NAMALWA (cell line): Measurements from ENCODE around the gene CST9.
"Not testable (repeated sequence)": the region's sequence is repeated elsewhere in the genome, so short reads cannot be mapped to it uniquely, and the experiment has no call there.

Experiments
- DNase-seq: peaks from one replicate; pipeline ENCODE4 v3.0.0-alpha.2; 2015; ENCODE audit warnings: low spot score

The CST9 gene

DNA sequence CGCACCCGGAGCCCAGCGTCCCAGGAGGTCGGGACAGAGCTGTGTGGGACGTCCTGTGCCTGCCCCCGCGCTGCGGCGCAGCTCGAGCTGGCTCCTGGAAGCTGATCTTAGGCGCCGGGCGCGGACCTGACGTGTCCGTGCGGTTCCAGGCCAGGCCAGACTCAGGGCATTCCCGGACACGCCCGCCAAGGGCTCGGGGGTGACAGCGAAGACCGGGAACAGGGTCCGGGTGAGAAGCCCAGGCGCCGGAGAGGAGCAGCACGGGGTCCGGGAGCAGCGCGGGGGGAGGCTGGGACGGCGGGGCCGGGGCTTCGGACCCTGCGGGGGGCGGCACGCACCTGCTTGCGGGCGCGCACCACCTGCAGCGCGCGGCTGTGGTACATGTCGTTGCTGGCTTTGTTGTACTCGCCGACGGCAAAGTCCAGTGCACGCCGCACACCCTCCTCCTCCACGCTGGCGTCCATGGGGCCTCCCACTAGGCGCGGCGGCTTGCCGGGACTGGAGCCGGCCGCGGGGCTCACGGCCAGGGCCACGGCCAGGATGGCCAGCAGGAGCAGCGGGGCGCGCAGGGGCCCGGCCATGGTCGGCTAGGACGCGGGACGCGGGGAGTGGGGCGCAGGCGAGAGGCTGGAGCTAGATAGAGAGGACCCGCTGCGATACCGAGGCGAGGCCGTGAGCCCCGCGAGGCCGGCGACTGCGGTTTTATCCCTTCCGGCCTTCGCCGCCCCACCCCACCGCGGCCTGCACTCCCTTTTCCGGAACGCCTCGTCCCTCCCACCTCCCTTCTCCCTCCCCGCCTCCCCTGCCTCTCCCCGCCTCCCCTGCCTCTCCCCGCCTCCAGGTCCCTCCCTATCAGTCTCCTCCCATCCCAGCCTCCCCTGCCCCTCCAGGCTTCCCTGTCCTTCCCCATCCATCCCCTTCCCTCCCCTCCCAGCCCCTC lies 31.8 kb upstream of the CST9 start, which contains the start of gene CST3:
Gene CST3, minus strand, starts transcription at position 674 of the 940 bp plus-strand sequence. Its CDS starts 93 bp downstream, at position 581.
- DNase-seq, result no peak

DNA sequence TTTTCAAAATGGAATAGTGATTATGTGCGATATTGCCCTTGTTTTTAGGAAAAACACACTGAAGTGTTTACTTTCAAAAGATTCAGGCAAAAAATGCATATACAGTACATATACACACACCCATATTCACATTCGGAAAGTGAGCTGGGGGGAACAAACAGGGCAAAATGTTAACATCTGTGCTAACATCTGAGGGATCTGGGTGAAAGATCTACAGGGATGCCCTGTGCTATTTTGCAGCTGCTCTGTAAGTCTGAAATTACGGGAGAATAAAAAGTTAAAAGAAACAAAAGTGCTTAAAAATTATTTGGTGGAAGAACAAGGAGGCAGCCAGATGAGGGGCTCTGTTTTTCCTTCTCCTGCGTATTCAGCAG lies 31.2 kb upstream of the CST9 start:
- DNase-seq, result no peak

DNA sequence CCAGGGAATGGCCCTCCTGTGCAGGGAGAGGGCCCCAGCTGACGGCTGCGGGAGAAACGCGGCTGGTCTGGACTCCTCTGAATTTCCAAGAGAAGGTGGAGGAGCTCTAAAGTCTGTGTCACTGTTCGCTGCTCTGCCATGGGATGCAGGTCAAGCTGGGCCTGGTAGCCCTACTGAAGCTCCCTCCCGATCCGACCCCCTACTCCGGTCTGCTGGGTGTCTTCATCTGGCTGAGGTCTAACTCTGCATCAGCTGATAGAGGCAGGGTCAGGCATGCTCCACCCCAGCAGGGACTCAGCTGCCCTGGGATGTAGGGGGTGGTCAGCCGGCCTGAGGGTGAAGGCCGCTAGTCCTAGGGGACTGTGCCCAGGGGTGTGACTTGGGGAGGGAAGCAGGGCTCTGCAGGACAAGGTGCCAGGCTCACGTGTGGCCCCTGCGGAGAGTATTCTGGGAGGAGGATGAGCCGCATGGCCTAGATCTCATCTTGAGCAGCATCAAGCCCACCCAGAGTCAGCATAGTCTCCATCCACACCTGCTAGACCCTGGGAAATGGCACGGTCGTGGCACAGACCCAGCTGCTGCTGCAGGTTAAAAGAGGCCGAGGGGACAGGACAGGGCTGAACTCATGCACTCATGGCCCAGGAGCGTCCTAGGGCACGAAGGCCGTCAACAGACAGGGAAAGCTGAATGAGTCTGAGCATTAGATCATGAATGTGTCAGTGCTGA lies 30.6 kb upstream of the CST9 start:
- no peak for DNase-seq

DNA sequence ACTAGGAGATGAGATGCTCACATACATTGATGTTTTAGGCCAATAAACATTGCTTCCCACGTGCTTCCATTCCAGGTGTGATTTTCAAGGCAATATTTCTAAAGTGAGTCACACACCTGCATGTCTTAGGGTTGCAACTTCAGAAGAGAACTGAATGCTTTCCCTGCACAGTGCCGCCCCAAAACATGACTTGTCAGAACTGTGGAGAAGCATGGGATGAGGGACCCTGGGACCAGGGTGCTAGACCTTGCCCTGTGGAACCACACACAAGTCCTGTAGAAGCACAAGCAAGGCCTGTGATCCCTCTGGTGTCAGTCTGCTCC lies 30.0 kb upstream of the CST9 start:
- not testable (repeated sequence) for DNase-seq

DNA sequence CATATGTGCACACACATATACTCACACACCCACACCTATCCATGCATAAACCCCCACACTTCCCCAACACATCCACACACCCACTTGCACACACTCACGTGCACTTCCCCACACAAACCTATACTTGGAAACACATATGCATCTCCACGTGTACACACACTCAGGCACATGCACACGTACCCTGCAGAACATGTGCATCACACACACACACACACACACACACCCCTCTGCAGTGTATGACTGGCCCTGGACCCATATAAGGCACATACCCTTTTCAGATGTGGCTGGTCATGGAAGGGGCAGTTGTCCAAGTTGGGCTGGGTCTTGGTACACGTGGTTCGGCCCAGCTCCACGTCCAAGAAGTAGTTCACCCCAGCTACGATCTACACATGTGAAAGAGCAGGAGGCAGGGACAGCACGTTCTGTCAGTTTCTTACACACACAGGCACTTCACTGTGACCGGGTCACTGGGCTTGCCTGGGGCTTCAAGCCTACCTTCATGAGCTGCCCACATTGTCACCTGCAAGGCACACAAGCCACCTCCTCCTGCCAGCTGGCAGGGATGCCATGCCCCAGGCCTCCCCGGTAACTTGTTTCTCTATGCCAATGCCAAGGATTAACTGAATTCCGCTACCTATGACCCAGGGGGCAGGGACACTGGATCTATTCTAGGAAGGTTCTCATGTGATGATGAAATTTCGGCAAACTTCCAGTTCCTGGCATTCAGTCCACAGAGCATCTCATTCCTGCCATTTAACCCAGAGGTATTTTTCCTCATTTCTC lies 29.5 kb upstream of the CST9 start:
- no peak for DNase-seq

DNA sequence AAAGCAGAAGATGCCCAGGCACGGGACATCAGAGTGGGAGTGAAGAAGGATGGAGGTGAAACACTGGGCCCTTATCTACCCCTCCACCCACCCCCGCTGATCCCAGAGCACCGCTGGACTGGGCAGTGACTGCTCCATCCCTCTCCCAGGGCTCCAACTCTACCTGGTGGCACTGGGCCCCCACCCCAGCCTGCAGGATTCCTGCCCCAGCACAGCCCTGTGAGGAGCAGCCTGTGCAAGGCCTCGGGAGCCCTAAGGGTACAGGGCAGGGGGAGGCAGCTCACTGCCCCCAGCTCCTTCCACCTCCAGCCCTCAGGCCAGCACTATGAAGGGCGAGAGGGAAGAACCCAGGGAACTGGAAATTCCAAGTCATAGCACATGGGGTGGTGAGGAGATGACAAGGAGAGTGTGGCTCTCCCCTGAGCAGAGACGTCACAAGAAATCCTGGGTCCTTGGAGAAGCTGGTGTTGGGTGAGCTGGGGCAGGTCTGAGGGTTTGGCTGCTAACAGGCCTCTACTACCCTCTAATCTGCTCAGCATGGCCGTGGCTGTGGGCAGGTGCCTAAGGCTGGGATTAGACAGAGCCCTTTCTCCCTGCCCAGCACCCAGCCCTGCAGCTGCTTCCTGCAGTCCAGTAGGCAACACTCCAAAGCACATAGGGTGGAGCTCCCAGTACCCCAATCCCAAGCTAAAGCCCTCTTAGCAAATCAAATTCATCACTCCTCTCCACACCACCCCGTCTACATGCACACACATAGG lies 28.5 kb upstream of the CST9 start:
- no peak for DNase-seq

DNA sequence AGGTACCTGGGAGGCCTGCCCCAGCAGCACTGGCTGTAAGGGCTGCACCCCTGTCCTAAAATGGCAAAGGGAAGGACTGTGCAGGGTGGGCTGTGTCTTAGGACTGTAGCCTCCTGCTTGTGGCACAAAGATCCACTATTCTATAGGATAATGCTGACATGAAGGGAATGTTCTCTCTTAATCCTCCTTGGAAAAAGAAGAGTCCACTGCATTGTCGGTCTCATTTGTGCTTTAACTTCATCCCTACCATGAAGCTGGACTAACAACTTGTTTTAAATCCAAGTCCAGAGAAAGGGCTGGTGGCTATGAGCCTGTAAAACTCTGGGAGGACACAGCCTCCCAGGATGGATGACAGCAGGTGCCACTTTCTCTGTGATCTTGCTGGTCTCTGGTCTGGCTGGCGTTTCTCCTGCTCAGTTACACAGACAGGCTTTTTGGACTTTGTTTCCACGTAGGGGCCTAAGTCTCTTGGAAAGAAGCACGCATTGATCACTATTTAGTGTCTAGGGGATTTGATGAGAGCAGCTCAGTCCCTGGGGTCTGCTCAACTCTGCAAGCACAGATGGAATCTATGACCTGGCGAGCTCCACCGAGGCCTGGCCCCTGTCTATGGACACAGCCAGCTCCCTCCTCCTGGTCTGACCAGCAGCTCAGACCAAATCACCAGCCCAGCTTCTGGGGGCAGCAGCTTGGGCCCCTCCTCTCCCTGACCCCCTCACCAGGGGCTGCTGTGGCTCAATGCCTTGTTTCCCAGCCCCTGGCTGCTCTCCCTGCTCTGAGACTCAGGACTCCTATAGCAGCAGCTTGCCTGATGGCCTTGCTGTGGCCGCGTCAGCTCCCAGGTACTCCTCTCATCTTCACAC lies 27.2 kb upstream of the CST9 start:
- DNase-seq, result no peak

DNA sequence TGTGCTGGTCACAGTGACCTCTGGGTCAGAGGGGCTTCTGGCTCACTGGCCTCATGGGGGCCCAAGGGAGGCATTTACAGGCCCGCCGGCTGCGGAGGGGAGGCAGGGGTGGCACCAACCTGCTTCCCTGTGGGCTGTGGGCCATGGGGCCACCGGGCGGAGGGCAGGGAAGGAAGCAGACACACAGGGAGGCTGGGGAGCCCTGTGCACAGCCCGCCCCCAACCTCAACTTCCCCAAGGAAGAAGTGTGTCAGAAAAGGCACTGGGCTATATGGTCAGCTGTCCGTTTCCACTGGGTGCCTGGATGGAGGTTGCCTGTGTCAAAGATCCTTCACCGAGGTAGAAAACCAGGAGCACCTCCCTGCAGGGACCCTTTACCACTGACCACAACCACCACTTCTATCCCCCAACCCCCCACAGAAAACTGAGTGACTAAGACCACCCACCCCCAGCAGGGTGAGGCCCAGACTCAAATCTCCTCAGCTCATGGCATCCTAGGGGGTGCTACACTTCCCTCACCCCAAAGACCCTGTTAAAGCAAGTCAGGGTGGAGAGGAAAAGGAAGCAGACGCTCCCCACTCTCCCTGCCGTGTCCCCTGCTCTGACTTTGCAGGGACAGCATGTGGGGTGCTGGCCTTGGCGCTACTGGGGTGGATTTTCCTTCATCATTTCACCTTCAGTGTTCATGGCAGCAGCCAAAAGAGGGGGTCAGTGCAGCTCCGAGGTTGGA lies 26.4 kb upstream of the CST9 start:
- no peak for DNase-seq

DNA sequence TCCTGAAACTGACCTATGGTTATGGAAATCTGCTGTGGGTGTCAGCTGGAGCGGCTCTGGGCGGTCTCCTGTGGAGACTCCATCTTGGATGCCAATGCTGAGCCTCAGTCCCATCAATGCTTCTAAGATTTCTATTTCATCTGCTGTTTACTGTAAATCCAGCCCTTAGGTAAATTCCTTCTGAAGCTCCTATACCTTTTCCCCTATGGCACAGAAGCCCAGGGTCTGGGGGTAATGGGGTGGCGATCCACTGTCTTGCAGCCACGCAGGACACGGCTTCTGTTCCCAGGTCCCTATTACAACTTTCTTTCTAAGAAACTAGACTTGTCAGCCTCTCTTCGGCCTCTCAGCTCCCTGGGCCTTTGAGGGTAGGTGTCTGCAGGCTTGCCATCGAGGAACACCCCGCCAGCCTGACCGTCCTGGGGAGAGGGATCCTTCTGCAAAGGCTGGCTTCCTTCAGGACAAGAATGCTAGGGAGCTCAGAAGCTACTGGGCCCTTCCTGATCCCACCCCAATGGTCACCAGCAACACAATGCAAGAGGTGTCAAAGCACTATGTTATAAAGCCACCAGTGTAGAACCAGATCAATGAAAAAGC lies 25.6 kb upstream of the CST9 start:
- no peak for DNase-seq

DNA sequence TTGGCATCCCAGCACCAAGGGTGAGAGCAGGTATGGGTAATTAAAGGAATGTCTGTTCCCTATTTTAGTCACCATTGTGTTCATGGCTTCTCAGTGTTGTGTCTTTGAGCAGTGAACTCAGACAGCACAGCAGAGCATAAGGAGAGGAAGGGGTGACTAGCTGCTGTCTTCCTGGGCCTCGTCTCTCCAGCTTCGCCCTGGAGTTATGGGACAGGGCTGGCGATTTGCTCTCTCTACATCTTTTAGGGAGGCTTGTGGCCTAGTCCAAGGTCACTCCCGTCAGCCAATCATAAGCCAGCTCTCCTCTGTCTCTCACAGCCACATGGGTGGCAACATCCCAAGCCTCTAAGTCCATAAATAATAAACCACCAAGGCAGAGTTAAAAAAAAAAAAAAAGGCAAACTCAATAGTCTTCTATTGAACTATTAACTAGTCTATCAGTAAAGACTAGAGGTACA lies 24.7 kb upstream of the CST9 start:
- DNase-seq, result no peak

DNA sequence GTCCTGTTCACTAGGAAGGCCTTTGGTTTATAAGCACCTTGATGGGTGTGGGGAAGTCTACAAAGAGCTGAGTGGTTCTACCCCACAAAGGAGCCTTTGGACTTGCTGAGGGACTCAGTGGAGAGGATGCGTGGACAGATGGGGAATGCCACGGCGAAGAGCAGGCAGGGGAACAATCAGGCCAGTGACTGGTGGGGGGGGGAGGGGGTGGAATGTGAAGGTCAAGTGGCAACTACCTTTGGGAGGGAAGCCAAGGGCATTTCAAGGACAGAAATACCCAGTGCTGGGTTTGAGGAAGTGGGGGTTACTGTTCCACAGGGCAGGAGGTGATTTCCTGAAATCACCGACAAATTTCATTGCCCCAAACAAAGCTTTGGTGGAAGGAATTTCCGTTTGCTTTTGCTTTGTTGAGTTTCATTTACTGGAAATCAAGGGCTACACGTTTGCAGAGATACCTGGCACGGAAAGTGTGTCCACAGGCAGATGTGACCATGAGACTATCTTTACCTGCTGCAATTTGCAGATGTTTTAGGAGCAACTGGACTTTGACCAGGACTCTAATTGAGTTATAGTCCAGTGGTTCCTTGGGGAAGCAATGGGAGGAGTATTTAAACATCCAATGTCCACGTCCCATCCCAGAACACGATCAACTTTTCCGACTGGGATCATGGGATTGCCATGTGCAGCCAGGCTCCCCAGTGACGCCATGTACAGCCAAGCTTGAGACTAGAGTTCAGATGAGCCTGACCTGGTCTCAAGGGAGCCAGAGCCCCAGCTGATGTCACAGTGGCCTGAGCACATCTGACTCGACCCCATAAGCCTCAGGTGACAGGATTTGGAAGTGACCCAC lies 24.1 kb upstream of the CST9 start:
- DNase-seq, result no peak

DNA sequence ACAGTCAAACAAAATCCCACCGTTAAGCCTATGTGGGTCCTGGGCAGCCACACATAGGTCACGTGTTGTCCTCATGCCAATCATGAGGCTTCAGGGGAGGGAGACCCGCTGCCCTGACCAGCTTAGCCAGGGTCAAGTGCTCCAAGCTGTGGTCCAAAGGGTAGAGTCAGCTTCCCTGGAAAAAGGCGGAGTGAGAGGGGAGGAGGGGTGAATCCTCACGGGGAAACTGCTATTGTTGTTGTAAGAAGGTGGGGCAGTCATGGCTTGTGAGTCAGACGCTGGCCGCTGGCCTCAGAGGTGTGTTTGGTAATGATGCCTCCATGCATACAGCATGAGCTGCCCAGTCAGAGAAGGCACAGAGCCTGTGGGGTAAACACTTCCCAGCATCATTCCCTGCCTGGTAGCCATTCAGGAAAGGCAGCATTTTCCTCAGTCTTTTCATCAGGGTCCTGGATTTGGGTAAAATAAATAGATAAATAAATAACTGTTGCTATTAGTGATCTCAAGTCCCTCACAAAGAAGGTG lies 23.4 kb upstream of the CST9 start:
- no peak for DNase-seq

DNA sequence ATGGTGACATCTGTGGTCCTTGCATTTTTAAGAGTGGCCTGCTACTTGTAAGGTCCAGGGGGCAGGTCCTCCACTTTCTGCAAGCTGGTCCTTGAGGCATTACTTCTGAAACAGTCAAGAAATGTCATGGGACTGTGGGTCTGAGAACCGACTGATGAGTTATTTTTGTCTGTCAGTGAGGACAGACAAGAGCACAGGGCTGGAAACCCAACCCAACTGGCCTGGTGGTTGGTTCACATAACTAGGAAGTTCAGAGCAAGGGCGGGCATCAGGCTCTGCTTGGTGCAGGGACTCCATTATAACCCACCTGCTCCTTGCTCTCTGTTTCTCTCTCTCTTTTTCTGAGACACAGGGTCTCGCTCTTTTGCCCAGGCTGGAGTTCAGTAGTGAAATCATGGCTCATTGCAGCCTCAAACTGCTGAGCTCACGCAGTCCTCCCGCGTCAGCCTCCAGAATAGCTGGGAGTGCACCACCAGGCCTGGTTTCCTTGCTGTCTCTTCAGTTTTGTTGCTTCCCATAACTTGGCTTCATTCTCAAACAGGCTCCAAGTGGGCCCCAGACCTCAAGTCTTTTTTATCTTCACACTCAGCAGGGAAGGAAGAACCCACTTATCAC lies 22.8 kb upstream of the CST9 start:
- no peak for DNase-seq

DNA sequence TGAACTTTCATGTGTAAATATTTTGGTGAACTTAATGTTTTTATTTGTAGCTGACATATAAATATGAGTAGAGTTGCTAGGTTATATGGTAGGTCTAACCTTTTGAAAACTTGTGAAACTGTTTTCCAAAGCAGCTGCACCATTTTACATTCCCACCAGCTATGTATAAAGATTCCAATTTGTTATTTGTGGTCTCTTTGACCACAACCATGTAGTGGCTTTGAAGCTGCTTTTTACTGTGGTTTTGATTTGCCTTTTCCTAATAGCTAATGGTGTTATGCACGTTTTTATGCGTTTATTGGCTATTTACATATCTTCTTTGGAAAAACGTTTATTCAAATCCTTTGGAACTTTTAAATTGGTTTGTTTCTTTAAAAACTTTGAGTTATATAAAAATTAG lies 21.8 kb upstream of the CST9 start:
- no peak for DNase-seq

DNA sequence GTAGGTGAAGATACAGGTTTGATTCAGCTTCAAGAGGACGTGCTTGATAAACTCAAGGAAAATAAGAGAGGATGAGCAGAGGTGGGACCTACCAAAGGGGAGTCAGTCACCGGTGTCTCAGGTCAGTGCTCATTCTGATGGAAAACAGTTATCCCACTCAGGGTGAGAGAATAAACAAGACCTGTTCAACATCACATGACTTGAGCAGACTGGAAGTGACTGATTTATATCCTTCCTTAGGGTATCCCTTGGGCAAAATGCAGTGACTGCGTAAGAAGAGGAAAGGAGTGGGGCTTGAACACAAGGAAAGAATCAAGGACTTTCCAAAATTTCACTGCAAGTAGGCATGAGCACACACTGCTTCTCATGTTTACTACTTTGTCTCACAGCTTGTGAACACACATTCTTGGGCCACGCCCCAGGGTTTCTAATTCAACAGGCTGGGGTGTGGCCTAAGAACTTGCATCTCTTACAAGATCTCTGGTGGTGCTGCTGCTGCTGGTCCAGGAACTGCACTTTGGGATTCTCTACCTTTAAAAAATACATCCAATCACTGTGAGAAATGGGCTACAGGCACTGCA lies 20.4 kb upstream of the CST9 start:
- DNase-seq, result peak; percentile 15

DNA sequence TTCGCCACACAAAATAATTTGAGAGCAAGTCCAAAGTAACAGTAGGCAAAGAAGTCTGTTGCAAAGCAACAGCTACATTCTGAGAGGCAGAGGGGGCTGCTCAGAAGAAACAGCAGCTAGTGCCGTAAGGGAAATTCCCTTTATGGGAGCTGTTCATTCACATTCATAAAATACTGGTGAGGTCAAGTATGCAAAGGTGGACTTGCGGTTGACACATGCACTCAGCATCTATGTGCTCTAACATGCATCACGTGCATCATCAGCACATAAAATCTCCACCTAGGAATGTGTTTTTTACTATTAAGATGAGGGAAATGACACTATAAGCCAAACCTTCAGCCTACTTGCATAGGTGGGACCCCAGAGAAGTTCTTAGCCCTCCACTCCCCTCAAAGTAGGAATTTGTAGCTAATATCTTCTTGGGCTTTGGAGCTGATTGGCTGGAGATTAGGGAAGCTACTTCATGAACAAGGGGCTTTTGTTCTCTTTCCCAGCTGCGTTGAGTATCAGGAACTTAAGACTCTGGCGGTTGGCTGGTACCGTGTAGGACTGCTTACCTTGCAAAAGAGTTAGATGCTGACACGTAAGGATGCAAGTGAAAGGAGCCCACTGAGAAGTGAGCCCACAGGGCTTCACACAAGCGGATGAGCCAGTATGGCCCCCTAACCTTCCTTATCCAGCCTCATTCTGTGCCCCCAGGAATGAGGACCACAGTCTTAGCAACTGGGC lies 19.7 kb upstream of the CST9 start:
- DNase-seq, result no peak

DNA sequence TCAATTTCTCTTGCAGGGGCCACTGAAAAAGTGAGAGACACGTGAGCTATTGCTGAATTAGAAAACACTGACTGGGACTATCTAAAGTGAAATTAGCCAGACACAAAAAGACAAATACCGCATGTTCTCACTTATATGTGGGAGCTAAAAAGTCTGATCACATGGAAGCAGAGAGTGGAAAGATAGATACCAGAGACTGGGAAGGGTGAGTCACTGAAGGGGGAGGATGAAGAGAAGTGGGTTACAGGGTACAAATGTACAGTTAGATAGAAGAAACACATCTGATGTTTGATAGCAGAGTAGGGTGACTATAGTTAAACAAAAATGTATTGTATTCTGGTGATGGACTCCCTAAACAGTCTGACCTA lies 18.6 kb upstream of the CST9 start:
- DNase-seq, result no peak
